Measurements from ENCODE around the gene NRIP2.

DNA sequence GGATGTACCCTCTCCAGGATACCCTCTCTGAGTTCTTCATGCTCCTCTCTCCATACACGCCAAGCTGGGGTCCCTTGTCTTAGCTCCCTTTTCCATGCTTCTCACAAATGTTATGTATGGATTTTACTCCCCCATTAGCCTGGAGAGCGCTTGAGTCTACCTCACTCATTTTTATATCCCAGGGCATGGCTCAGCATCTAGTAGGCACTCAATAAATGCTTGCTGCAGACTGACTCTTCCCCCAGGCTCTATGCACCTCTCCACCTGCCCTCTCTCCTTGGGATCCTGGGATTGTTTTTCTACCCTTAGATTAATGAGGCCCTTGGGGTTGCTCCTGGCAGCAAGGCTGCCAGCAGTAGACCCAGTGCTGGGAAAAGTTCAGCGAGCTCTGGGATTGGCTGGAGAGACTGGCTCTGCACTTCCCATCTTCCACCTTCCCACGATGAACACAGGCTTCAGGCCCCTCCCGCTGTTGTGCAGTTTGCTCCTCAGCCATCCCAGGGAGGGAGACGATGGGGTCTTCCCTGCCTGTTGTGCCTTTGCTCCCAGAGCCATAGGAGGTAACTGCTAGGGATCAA lies 2.2 kb downstream of the NRIP2 start:
- TF ChIP-seq CTCF (IDR thresholded peaks at IDR 0.05; ENCODE audit: low read depth, low read length) (no peak), EZH2phosphoT487 (IDR thresholded peaks at IDR 0.05; ENCODE audit: low read depth) (no peak)

Data from OCI-LY3 (cell line).